NCI-H1436 treated with DMSO at 0.1 percent for 48 hours (cell line): ENCODE results near the gene RAVER2.

Source experiments
- DNase-seq: peaks from one replicate; lab custom pipeline; 2025; lab: John Stamatoyannopoulos, UW

RAVER2 gene

DNA sequence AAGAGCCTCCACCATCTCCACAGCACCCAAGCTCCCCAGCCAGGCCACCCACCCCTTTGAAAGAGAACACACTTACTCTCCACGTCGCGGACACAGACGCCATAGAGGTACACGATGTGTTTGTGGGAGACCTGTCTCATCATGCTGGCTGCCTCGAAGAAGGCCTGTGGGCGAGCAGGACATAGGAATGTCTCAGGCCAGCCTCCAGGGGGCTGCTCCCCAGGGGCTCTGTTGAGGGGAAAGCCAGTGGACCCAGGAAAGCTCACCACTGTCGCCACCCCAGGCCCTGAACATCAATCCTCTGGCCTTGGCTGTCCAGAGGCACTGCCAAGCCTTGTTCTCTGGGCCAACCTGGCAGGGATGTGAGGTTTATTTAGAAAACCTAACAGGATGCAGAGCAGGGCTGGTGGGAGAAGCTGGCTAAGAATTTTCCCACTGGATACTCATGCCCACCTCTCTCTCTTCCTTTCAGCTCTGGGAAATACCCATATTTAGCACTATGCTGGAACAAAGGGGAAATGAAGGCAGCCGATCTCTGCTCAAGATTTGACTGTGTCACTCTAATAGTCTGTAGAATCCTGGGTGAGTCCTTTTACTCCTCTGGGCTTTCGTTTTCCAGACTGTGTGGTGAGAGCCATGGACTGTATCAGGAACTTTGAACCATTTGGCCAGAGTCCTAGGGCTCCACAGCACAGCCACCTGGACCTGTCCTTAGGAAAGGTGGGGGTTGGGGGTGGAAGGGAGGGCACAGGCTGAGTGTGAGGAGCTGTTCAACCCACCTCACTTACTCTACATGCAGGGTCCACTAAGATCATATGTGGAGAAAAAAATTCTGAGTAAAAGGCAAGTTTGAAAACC is 101.9 kb downstream of the RAVER2 start:
- no peak for DNase-seq

DNA sequence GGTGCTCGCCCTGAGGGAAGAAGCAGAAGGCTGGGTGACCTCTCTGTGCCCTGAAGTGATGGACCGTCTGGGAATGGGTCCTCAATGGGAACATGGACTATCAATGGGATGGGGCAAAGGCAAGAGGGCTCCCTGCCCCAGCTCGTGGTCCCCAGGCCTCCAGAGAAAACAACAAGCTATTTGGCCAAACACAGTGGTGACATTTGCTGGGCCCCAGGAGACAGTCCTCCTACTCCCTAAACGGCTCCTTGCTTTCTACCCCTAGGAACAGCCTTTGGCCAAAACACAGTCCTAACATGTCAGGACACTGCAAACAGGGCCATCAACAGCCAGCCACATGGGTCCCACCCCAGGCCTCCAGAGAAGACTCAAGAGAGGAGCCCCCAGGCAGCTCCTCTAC is 102.8 kb downstream of the RAVER2 start:
- no peak for DNase-seq

DNA sequence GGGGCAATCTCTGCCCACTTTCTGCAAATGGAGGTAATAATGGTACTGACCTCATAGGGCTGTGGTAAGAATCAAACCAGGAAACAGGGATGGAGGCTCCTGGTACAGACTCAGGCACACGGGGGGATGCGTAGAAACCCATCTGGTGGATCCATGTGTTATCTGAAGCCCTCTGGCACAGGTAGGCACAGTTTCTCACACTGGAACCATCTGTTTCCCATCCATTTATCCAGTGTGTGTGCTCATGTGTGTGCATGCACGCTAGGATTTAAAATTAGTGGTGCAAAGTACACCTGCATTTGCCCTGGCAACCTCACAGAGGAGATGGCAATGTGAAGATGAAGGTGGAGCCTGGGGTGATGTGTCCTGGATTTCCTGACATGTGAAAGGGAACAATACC is 103.3 kb downstream of the RAVER2 start:
- DNase-seq, result no peak

DNA sequence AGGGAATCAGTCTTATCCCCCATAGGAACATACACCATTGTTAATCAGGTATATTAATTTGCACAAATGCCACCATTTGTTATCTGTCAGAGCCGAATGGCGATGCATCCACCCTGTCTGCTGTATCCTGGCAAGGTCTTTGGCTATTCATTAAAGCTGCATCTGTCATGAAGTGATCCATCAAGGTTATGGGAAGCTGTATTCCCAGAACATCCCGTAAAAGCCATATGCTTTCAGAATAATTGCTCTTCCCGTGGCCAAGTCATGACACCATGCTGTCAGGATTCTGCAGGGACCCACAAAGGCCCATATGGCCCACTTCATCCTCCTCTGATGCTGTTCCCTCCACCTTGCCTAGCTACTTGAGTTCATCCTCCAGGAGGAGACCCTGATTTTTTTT is 103.9 kb downstream of the RAVER2 start:
- no peak for DNase-seq

DNA sequence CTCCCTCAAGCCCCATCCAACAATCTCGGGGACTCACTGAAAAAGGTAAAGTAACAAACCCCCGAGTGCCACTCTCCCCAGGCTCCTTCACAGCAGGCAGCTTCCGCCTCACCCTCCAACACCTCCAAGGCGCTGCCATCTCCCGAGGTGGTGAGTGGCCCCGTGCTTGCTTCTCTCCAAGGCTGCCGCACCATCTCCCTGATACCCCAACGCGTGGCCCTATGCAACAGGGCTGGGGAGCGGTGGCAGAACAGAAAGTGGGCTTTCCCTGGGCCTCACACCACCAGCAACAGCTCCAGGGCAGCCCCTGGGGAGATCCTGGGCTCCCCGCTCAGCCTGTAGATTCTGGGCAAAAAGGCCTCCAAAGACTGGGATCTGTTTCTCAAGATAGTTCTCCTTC is 105.1 kb downstream of the RAVER2 start:
- no peak for DNase-seq

DNA sequence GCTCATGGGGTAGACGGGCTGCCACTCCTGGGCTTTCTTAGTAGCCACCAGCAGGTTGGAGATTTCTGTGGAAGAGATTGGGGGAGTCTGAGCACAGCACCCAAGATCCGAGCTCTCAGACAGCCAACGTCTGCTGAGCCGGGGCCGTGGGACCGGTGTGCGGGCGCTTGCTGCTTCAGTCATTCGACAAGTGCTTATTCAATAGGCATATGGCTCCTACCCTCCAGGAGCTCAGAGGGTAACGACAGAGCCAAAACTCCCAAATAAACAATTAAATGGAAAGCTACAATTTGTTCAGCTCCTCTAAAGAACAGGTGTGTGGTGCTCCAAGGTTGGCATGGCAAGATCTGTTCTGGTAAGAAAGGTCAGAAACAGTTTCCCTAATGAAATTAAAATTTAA is 106.0 kb downstream of the RAVER2 start:
- no peak for DNase-seq

DNA sequence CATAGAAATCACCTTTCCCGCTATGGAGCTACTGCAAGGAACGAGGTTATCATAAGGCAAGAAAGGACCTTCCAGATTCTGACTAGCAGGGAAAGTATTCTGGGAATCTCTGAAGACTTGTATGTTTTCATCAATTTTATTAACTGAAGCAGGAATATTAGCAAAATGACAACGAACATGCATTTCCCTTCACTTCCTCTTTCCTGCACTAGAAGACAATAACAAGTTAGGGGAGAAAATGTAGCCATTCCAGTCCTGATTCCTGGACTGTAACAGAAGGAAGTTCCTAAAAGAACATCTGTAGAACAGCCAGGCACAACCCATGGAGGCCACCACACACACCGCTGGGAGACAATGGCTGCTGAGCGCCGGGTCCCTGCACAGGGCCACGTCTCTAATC is 106.8 kb downstream of the RAVER2 start:
- no peak for DNase-seq

DNA sequence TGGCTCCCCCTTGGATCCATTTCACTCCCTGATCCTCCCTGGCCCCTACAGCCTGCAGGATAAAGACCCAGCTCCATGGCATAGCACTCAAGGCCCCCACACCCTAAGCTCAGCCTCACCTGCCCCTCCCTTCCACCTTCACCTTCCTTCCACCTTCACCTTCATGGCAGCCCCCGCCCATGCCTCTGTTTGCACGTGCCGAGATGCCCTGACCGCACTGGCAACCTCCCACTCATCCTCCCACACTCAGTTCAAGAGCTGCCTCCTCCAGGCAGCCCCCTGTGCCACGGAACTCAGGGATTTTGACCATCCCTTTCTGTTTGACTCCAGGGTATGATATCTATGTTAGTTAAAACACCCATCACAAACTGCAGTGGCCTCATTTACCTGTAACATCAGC is 109.8 kb downstream of the RAVER2 start:
- no peak for DNase-seq

DNA sequence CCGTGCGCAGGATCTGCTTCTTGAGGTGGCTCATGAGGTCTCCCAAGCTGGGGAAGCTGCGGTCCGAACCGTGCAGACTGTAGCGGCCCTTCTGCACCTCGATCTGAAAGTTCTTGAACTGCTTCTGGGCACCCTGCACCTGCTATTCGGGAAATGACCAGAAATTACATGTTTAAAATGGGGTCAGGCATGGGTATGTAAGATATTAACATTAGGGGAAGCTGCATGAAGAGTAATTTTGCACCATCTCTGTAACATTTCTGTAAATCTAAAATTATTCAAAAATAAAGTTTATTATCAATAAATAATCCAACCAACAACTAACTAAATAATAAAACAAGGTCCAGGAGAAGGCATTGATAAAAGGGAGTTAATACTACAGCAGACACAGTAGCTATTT is 110.7 kb downstream of the RAVER2 start:
- no peak for DNase-seq

DNA sequence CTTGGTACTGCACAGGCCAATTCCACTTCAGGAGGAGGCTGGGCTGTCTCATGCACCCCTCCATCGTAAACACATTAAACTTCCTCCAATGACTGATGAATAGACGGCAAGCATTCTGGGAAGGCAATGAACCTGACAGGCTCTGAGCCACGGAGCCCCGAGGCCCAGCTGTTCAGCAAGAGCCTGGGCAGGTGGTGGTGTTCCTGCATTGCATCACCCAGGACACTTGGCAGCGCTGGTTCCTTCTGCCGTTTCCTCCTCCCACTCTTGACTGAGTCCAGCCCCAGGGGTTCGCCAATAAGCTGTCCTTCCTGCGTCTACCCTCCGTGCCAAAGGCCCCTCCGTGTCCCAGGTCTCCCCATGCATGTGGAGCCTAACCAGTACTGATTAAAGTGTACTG is 111.7 kb downstream of the RAVER2 start:
- DNase-seq, result no peak

DNA sequence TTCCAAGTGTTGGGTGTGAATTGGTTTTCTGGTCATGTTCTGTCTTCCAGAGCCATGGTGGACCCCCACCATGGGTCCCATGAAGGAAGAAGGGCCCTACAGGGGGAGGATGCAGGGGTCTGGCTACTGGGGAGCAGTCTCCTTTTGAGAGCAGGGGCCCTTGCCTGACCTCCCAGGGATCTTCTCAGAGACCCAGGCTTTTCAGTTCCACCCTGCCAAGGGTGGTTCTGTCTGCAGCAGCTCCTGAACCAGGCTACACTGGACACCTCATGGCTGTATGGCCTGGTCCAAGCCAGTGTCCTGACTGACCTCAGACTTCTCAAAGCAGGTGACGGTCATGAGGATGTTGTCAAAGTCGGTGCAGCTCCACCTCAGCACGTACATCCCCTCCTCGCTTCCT is 112.5 kb downstream of the RAVER2 start:
- no peak for DNase-seq

DNA sequence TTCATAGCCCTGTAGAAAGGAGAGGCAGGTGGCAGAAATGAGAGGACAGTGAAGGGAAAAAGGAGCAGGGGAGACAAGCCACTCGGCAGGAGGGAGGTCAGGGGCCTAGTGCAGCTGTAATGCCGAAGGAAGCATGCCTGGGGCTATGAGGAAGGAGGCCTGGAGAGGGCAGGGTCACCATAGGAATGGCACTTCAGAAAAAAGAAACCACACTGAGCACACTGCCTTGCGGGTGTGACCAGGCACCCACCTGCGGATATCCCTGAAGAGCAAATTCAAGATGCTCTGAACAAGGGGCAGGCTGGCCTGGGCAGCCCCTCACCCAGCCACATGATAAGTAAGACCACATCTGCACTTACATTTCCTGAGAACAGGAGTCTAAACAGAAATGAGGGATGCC is 116.7 kb downstream of the RAVER2 start:
- DNase-seq, result no peak

DNA sequence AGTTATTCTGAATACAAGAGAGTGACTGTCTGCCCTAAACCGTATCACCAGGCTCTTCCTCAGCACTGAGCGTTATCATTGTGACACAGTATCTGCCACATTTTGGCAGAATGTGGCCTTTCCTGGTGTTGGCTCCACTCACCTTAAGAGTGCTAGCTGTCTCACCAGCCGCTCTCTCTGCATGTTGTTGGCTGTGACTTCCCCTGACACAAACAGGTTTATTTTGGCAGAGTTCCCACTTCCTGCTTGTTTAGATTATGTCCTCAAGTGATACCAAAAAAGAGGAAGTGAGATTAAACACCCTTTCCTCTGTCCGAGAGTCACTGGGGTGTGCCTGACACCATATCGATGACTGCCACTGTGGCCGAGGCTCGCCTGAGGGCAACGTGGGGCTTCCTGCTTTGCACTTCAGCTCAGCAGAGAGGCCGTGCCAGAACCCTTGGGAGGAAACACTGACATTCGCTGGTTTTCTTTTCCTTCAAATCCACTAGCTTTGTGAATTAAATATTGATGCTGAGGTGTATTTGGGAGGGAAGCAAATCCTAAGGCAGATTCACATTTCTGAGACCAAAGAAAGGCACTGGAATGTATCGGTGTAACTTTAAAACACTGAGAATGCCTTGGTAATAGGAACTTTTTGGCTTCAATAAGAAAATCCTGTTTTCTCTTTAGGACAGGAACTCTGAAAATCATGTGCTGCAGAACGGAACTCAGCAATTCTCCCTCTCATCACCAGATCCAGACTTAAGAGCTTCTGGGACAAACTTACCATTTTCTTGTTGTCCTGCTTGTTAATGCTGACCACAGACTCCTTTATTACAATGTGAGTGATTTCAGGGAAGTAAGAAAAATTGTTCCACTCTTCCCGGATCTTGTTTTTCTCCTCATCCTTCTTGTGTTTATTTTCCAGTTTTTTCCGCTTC is 119.4 kb downstream of the RAVER2 start:
- no peak for DNase-seq

DNA sequence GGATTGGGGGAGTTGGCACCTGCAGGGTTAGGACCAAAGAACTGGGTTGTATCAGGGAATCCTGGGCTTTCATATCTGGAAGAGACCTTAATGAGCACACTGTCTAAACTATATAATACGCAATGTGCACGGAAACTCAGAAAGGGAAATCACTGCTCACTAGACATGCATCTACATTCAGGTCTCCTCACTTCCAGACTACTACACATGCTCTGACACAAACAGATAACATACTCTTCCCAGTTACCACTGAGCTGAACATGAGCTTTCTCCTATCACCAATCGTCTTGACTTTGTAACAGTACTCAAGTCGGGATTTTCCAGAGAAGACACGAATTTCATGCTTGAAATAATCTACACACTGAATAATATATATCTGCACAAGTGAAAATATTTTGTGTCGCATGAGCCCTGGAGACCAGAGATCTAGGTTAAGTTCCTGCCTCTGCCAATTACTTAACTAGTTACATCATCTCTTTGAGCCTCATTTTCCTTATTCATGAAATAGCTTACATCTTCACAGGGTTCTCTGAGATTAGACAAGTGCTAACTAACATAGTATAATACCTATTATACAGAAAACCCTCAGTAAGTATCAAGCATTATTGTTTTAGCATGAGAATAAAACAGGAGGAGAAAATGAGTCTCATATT is 120.4 kb downstream of the RAVER2 start:
- DNase-seq, result no peak

DNA sequence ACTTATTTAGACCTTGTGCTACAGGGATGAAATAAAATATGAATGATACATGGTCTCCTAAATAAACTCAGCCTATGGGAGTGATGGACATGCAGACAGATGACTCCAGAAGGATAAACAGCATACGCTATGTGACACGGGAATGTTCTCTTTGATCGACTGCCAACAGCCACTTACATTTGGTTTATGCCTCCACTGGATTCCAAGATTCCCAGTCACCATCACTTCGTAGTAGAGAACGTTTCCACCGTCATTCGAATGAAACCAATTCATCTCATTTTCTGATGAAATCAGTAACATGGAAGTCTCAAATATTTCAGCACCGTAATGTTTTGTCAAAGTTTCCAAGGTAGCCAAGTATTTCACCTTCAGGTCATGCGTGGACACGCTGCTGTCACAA is 121.8 kb downstream of the RAVER2 start:
- DNase-seq, result no peak

DNA sequence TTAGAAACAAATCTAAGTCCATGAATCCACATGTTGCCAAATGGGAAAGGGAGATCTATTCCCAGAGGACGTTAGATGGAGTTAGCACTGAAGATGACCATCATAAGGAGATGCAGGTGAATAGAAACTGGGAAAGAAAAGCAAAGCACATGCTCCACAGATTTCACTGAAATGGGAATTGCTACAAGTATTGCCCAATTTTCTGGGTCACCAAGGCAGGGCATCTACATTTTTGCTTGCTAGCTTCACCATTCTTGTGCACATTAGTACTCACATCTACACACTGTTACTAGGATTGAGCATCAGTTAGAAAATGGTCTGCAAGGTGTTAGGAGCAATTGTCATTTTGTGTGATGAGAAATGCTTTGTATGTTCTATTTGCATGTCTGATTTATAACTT is 122.4 kb downstream of the RAVER2 start:
- DNase-seq, result no peak

DNA sequence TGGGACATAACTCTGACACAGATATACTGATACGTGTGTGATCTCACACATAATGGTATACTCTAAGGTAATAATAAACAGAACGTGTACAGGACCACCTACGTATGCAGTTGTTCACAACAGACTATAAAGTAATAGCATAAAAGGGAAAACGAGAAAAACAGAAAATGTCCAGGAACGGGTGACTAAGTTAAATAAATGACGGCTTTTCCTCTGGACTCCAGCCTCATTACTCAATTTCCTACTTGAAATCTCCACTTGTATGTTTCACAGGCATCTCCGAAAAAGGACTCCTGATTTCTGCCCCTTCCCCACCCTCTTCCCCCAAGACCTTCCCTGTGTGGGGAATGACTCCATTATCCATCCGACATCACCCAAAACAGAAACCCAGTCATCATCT is 126.4 kb downstream of the RAVER2 start:
- no peak for DNase-seq

DNA sequence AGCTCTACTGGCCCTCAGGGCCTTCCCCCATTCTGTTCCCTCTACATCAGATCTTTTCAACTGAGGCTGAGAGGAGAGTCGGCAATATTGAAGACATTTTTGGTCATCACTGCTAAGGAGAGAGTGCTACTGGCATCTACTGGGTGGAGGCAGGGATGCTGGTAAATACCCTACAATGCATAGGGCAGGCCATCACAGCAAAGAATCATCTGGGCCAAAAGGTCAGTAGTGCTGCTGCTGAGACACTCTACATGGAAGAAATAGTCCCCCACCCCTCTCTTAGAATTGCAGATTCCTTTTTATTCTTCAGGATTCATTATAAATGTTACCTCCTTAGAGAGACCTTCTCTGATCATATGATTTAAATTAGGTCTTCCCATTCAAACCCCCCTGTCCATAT is 127.2 kb downstream of the RAVER2 start:
- DNase-seq, result no peak

DNA sequence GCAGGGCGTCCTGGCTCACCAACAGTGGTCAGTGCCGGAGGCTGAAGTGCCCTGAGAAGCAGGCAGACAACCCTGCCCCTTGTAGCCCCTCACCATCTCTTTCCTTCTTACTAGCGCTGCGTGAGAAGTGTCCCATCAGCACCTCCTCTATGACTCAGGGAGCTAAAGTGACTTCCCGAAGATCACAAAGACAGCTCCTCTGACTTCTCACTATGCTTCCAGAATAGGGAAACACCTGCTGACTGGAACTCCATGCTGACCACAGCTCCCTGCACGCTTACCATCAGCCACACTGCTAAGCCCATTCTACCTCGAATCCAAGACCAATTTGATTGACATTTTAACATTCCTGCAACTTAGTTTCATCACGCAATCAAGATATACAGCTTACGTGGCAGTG is 128.7 kb downstream of the RAVER2 start:
- no peak for DNase-seq

DNA sequence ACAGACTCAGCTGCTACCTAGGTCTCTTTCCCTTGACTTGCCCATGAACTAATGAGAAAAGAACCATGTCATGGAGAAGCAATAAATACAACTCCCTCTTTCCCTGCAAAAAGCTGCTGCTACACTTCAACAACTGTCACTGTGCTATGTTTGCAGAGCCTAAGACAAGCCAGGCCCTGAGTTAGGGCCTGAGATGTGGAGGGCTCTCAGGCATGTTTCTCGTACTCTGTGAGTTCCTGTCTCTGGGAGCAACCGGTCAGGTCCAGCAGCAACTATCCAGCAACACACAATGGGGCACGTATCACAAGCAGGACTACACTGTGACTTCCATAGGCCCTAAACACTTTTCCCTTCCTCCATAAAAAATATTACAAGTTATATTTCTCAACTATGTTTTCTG is 129.8 kb downstream of the RAVER2 start:
- DNase-seq, result no peak

DNA sequence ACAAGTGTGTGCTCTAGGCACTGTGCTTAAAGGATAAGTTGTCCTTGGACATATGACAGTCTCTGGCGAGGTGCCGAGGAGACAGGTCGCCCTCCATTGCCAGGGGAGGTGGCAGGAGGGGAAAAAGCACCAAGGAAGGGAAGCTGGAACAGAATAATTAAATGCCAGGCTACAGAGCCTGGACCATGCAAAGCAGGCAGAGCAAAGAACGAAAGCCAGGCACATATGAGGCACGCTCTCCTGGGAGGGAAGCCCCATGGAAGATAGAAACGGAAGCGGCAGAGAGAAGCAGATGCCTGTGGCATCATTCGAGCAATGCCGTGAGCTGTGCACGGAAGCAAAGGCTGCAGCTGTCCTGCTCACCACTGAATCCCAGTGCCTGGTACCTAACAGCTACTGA is 130.2 kb downstream of the RAVER2 start:
- no peak for DNase-seq

DNA sequence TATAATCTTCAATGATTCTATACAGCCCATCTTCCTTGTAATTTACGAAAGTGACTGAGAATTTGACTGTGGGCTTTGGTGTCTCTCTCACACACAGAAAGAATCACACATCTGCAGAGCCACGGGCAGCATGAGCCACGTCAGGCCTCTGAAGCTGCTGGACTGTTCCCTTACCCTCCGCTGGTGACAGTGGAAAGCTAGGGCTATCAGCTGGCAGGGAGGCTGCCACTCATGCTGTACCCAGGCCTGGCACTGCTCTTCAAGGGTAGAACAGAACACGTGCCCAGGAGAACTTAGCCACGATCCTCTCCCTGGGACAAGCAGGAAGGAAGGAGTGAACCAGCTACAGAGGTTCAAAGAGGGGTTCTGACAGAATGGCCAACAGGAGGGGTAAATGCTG is 130.7 kb downstream of the RAVER2 start:
- DNase-seq, result no peak

DNA sequence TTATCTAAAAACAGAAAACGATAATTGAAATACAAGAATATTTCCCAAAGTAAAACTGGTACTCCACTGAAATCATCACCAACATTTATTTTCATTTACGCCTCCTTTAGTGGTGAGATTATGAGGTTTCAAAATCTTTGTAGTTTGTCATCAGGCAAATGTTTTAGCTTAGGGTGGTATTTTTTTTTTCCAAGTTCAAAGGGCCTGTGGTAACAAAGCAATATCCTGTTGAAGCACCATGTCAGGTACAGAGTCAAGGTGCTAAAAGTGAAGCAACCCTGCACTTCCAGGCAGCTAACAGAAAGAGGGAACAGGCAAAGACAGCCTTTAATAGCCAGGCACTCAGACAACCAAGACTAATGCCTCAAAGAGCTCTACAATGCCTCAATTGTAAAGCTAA is 132.3 kb downstream of the RAVER2 start:
- DNase-seq, result no peak
